GM12864 (cell line): Measurements from ENCODE around the gene BBS7.

ENCODE experiments used
- DNase-seq: peaks from one replicate; pipeline ENCODE4 v3.0.0-alpha.2; 2011; ENCODE audit warnings: low read depth
- H3K4me3 ChIP-seq: 2 replicates; pipeline ENCODE4 v1.5.1; 2011; ENCODE audit warnings: mild to moderate bottlenecking, low read depth, low read length, control low read depth
- TF ChIP-seq, protein P1 (sequence below): IDR thresholded peaks from 2 replicates; pipeline ENCODE4 v1.5.1; 2011; ENCODE audit warnings: low read depth, mild to moderate bottlenecking, moderate library complexity, low read length, control low read depth, inconsistent platforms; ENCODE audit errors: missing control alignments

Gene BBS7

DNA sequence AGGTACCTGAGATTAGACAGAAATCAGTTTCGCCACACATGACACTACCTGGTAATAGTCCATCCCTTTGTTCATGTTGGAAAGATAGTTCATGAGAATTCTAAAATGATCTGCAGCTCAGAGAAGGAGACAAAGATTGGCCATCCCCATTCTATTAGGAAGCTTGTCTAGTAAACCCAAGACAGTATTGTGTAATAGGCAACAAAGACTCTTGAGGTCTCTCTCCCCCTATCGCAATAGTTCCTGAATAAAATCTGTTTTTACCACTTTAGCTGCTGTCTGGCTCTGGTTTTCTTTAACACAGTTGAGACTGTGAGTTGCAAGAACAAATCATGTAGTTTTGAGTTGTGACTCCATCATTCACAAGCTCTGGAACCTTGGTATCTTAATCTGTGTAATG, 14.8 kb upstream of the BBS7 start:
- no peak overlapping the region for H3K4me3 ChIP-seq
- DNase-seq = no peak
- TF ChIP-seq, protein P1, sequence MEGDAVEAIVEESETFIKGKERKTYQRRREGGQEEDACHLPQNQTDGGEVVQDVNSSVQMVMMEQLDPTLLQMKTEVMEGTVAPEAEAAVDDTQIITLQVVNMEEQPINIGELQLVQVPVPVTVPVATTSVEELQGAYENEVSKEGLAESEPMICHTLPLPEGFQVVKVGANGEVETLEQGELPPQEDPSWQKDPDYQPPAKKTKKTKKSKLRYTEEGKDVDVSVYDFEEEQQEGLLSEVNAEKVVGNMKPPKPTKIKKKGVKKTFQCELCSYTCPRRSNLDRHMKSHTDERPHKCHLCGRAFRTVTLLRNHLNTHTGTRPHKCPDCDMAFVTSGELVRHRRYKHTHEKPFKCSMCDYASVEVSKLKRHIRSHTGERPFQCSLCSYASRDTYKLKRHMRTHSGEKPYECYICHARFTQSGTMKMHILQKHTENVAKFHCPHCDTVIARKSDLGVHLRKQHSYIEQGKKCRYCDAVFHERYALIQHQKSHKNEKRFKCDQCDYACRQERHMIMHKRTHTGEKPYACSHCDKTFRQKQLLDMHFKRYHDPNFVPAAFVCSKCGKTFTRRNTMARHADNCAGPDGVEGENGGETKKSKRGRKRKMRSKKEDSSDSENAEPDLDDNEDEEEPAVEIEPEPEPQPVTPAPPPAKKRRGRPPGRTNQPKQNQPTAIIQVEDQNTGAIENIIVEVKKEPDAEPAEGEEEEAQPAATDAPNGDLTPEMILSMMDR = no peak

DNA sequence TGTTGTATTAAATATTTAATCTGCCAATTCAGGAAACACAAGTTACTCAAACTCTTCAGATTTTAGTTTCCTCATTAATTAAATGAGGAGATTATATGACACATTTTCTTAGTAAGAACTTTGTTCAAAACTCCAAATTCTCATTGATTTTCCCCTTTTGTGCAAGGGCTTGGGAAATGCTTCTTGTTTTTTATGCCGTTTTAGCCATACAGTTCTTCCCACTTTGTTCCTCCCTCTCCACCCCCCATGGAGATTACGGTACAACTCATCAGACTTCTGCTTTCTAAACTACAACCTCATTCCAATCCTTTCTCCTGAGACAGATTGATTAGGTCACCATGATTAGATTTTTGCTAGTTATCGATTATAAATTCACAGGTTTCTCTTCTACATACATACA, 10.9 kb upstream of the BBS7 start:
- H3K4me3 ChIP-seq = no peak overlapping the region
- DNase-seq = no peak
- TF ChIP-seq, protein P1 = no peak

DNA sequence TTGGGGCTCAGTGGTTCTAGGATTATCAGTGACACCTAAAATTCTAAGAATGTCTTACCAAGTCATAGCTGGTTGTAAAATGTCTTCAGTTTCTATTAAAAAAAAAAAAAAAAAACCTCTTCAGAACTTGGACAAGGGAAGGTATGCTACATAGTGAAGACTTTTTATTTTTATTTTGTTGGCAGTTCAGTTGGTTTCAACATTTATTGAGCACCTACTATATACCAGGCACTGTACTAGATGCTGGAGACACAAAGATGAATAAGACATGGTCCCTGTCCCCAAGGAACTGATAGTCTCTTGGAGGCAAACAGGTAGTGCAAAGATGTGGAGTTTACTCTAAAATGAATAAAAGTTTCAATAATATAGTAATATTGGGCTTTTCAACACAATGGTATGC, 8.9 kb upstream of the BBS7 start:
- DNase-seq = no peak
- H3K4me3 ChIP-seq = no peak overlapping the region
- TF ChIP-seq, protein P1 = no peak

DNA sequence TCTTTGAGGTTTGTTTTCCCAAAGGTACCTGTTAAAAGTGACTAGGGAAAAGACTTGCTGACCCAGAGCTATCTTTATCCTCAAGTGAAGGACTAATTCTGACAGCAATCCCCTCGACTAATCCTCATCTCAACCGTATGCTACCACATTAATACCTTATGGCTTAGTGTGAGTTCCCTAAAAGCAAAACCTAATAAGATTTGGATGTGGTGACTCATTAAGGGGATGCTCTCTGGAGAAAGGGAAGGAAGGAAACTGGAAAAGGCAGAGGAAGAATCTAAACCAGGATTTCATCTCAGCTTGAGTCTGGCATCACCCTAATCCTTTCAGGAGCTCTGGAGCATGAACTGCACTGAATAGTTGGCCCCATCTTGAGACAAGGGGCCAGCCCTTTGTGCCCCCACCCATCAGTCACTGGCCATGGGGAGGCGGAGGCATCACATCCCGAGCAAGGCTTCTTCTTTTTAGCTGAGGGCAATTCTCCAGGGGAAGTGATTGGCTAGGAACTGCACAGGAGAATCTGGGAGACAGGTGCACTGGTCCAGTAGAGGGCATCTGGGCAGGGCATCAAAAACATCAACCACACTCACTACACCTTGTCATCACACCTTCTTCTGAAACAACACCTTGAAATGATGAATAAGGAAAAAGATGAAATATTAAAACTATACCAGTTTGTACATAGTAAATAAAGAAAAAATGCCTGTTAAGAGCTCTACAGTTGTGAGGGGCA, 6.9 kb upstream of the BBS7 start:
- H3K4me3 ChIP-seq = no peak overlapping the region
- DNase-seq = no peak
- TF ChIP-seq, protein P1 = no peak

DNA sequence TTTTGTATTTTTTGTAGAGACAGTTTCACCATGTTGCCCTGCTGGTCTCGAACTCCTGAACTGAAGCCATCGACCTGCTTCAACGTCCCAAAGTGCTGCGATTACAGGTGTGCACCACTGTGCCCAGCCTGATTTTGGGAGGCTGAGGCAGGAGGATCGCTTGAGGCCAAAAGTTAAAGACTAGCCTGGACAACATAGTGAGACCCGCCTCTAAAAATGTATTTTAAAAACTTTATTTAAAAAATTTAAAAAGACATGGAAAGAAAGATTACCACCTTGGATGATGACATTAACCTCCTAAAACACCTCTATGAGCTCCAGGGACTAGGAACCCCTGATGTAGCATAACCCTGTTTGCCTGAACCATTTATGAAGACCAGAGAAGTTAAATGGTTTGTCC, 5.8 kb upstream of the BBS7 start:
- TF ChIP-seq, protein P1 = no peak
- no peak for DNase-seq
- no peak overlapping the region for H3K4me3 ChIP-seq

DNA sequence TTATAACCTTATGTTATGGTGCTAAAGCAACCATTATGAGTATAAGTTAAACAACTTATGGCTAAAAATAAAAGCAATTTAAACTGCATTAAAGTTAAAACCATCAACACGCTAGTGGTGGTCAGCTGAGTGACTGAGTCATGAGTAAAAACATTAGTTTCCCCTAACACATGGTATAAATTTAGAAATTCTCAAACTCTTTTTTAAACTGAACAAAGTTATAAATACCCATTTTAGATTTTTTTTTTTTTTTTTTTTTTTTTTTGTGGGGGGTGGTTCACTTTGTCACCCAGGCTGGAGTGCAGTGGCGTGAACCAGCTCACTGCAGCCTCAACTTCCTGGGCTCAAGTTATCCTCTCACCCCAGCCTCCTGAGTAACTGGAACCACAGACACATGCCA, 5.4 kb upstream of the BBS7 start:
- H3K4me3 ChIP-seq = no peak overlapping the region
- no peak for DNase-seq
- TF ChIP-seq, protein P1 = no peak

DNA sequence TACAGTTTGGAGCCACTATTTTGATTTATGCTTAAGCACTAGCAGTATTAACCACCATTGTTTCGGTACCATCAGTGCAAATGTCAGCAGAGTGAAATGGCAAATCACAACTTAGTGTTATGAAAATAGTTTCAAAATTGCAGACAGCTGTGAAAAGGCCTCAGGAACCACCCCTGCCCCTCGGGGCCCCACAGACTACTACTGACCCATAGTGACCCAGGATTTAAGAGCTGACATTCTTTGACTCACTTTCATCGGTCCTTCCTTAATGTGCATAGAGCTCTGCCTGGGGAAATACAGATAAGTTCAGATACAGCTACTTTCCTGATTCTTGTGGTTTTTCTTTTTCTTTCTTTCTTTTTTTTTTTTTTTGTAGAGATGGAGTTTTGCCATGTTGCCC, 3.3 kb upstream of the BBS7 start:
- H3K4me3 ChIP-seq = no peak overlapping the region
- DNase-seq = peak; percentile 1
- TF ChIP-seq, protein P1 = no peak
